ENCODE measurements around the gene SPATA2L. TPM values are rescaled to one million over a fixed set of nuclear protein-coding genes. Genes with fewer than 3 reads are reported as not detected.
"Not testable (repeated sequence)": the region's sequence is repeated elsewhere in the genome, so short reads cannot be mapped to it uniquely, and the experiment has no call there.

SPATA2L gene
- total RNA-seq, 1 donor from 2014 or later: 13.3 TPM

GRCh38 chr16:89695875-89696669, 5.4 kb downstream of the SPATA2L start:
- H3K4me1 ChIP-seq: peaks cover 14% of the 10 kb centered on the region
- intact Hi-C loops (cut with DNase I): no loop called here
- H3K27ac ChIP-seq: no peak overlapping the region
- TF ChIP-seq CTCF (IDR thresholded peaks at IDR 0.05): no peak
- H3K4me3 ChIP-seq: no peak overlapping the region
- no peaks in the 10 kb centered on the region for H3K9me3 ChIP-seq
- peaks cover 16% of the 10 kb centered on the region for H3K36me3 ChIP-seq
- DNase-seq (no peak), ATAC-seq (no peak)
- no peaks in the 10 kb centered on the region for H3K27me3 ChIP-seq

DNA sequence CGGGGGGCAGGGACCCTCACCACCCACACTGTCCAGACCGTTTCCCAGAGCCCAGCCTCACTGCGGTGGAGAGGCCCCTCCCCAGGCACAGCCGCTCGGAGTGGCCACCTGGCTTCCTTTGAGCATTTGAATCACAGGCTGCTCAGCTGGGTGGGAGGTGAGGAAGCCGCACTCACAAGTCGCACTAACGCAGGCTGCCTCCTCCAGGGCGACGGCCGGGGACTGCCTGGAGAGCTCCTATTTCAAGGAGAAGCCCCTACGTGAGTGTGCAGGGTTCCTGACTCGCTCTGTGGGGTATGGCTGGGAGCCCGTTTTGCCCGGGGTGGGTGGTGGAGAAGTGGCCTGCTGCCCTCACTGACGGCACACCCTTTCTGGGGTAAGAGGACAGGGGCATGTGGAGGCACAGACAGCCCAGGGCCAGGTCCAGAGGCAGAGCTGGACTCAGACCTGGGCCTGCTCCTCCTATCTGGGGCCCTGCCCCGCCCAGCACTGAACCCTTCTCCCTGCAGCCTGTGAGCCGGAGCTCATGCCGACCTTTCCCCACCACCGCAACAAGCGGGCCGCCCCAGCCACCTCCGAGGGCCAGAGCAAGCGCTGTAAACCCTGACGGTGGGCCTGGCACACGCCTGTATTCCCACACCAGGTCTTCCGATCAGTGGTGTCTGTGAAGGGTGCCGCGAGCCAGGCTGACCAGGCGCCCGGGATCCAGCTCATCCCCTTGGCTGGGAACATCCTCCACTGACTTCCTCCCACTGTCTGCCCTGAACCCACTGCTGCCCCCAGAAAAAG, 6.2 kb downstream of the SPATA2L start:
- Histone ChIP-seq H3K4me1 (peaks cover 7% of the 10 kb centered on the region), H3K4me3 (no peak overlapping the region), H3K27me3 (no peaks in the 10 kb centered on the region), H3K27ac (no peak overlapping the region), H3K9me3 (no peaks in the 10 kb centered on the region), H3K36me3 (peaks cover 16% of the 10 kb centered on the region)
- intact Hi-C loops (cut with DNase I): no loop called here
- no peak for TF ChIP-seq CTCF (IDR thresholded peaks at IDR 0.05)
- ATAC-seq: no peak
- DNase-seq: no peak

DNA sequence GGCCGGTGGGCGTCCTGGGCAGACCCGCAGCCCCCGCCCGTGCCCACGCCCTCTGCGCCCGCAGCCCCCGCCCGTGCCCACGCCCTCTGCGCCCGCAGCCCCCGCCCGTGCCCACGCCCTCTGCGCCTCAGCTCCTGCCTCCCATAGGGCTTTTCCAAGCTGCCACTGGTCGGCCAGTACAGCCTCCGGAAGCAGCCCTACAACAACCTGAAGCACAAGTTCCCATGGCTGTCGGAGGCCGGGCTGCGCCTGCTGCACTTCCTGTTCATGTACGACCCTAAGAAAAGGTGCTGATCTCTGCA, 6.8 kb downstream of the SPATA2L start:
- H3K4me3 ChIP-seq; DNase-seq; H3K9me3 ChIP-seq; H3K27me3 ChIP-seq; H3K4me1 ChIP-seq; H3K27ac ChIP-seq; ATAC-seq; intact Hi-C loops (cut with DNase I): not testable (repeated sequence)
- peaks cover 16% of the 10 kb centered on the region for H3K36me3 ChIP-seq

GRCh38 chr16:89693931-89694783, 7.3 kb downstream of the SPATA2L start:
- H3K27me3 ChIP-seq: no peaks in the 10 kb centered on the region
- no peak for ATAC-seq
- no peak overlapping the region for H3K4me3 ChIP-seq
- TF ChIP-seq CTCF (IDR thresholded peaks at IDR 0.05): no peak
- H3K9me3 ChIP-seq: no peaks in the 10 kb centered on the region
- H3K4me1 ChIP-seq: no peaks in the 10 kb centered on the region
- DNase-seq: no peak
- no peak overlapping the region for H3K27ac ChIP-seq
- H3K36me3 ChIP-seq: peaks cover 20% of the 10 kb centered on the region
- intact Hi-C loops (cut with DNase I): no loop called here

DNA sequence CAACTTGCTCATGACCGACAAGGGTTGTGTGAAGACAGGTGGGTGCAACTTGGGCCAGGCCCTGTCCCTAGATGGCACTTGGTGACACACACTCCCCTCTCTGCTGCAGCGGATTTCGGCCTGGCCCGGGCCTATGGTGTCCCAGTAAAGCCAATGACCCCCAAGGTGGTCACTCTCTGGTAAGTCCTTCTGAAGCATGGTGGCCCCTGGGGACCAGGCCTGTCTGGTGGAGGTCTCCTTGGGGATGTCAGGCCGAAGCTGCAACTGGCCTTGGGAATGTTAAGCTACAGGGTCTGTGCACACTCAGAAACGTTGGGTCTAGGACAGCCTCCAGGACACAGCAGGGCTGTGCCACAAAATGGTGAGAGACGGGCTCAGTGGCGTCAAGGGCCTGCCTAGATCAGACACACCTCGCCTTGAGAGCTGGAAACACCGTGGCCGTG, 8.2 kb downstream of the SPATA2L start:
- no peaks in the 10 kb centered on the region for H3K4me1 ChIP-seq
- DNase-seq (no peak), ATAC-seq (no peak)
- H3K36me3 ChIP-seq: peaks cover 23% of the 10 kb centered on the region
- no peaks in the 10 kb centered on the region for H3K9me3 ChIP-seq
- TF ChIP-seq CTCF (IDR thresholded peaks at IDR 0.05): no peak
- no peak overlapping the region for H3K27ac ChIP-seq
- no peaks in the 10 kb centered on the region for H3K27me3 ChIP-seq
- intact Hi-C loops (cut with DNase I): no loop called here
- no peak overlapping the region for H3K4me3 ChIP-seq
